ENCODE measurements around the gene MED4. TPM values are rescaled to one million over a fixed set of nuclear protein-coding genes. Genes with fewer than 3 reads are reported as not detected.

The MED4 gene
- total RNA-seq, 1 experiment from 2014 or later, result 46.9 TPM

GRCh38 chr13:48068036-48068435 is 26.9 kb downstream of the MED4 start:
- CTCF ChIA-PET, result interaction anchor here (0.6 to 1.5 kb wide), 4 partner anchors 30 to 269 kb away, joined by 3 to 4 read pairs (median 3); partner anchors contain the start of gene NUDT15

More at GRCh38 chr13:48068036-48068435, 26.9 kb downstream of the MED4 start:
- ATAC-seq (no peak), DNase-seq (ENCODE audit: low read depth, low spot score) (no peak)
- Histone ChIP-seq H3K4me2 (ENCODE audit: low read length) (no peak overlapping the region), H2AFZ (ENCODE audit: low read depth, low read length, poor library complexity, severe bottlenecking) (no peak overlapping the region), H3K4me1 (ENCODE audit: control insufficient read depth in 1 of 2, insufficient read depth in 2 of 2, low read length in 2 of 2) (peaks cover 4 to 15% of the 10 kb centered on the region in 2 experiments; a peak in 3 of 4 replicates), H3K9me3 (ENCODE audit: control insufficient read depth in 1 of 2, insufficient read depth in 1 of 2, low read depth in 1 of 2, low read length in 2 of 2) (peaks cover 11 to 15% of the 10 kb centered on the region in 2 experiments; a peak in 3 of 4 replicates), H3K36me3 (ENCODE audit: control insufficient read depth in 1 of 2, insufficient read depth in 2 of 2, low read length in 2 of 2) (peaks cover 10 to 73% of the 10 kb centered on the region in 2 experiments), H3K27ac (ENCODE audit: low read depth, low read length) (no peak overlapping the region), H3K9me2 (ENCODE audit: insufficient read depth) (no peaks in the 10 kb centered on the region), H4K20me1 (ENCODE audit: insufficient read depth) (no peaks in the 10 kb centered on the region), H3K9ac (ENCODE audit: low read length) (no peak overlapping the region), H3K27me3 (ENCODE audit: insufficient read depth, low read length) (no peaks in the 10 kb centered on the region), H3K79me2 (ENCODE audit: insufficient read depth, low read length) (peaks cover 3% of the 10 kb centered on the region; the same call in 1 of the 2 replicates), H3K4me3 (replicated peaks in 1 of 2; ENCODE audit: low read depth in 1 of 2, low read length in 2 of 2) (no peak overlapping the region)
- intact Hi-C loops (cut with micrococcal nuclease), result no loop called here
- no TSS peak for BruUV-seq (replicated peaks)
- POLR2A ChIA-PET, result no interaction called here
- RAD21 ChIA-PET (ENCODE audit: low non-redundant PET in 1 of 2, low total read pairs in 2 of 2, uncharacterized antibody in 2 of 2, unreplicated experiment in 2 of 2), result no interaction called here
- TF ChIP-seq FOSL1 (IDR thresholded peaks at IDR 0.05; ENCODE audit: low read depth), result no peak
- TF ChIP-seq CTCF (IDR thresholded peaks at IDR 0.05 in 2 of 3, conservative IDR thresholded peaks at IDR 0.05 in 1 of 3; ENCODE audit: borderline replicate concordance in 1 of 3, insufficient read depth in 1 of 3, low read depth in 2 of 3, low read length in 2 of 3), result peak in 2 of 3 experiments; percentile 22 to 38; a peak in 1 of 6 replicates
- no peak for TF ChIP-seq CEBPB (IDR thresholded peaks at IDR 0.05; ENCODE audit: low read depth)

Data from HCT116 (cell line).